CD4-positive, alpha-beta T cell treated with Interleukin-21 for 1 hour (primary cell): ENCODE data around the gene TPD52L1.
A peak's percentile ranks its signal among the peaks of the same experiment; 100 is the strongest.
"Not testable (repeated sequence)": the region's sequence is repeated elsewhere in the genome, so short reads cannot be mapped to it uniquely, and the experiment has no call there.

Experiments used
- DNase-seq: peaks from one replicate; pipeline ENCODE4 v3.0.0-alpha.2; 2020

The TPD52L1 gene

GRCh38 chr6:125279961-125280360 is 126.4 kb downstream of the TPD52L1 start:
- no peak for DNase-seq

DNA sequence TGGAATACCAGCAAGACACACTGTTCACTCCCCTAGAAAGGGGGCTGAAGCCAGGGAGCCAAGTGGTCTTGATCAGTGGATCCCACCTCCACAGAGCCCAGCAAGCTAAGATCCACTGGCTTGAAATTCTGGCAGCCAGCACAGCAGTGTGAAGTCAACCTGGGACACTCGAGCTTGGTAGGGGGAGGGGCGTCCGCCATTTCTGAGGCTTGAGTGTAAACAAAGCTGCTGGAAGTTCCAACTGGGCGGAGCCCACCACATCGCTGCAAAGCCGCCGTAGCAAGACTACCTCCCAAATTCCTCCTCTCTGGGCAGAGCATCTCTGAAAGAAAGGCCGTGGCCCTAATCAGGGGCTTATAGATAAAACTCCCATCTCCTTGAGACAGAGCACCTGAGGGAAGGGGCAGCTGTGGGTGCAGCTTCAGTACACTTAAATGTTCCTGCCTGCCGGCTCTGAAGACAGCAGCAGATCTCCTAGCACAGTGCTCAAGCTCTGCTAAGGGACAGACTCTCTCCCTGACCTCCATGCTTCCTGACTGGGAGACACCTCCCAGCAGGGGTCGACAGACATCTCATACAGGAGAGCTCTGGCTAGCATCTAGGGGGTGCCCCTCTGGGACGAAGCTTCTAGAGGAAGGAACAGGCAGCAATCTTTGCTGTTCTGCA is 126.9 kb downstream of the TPD52L1 start:
- DNase-seq, result not testable (repeated sequence)

GRCh38 chr6:125282470-125282869 is 128.9 kb downstream of the TPD52L1 start:
- not testable (repeated sequence) for DNase-seq

DNA sequence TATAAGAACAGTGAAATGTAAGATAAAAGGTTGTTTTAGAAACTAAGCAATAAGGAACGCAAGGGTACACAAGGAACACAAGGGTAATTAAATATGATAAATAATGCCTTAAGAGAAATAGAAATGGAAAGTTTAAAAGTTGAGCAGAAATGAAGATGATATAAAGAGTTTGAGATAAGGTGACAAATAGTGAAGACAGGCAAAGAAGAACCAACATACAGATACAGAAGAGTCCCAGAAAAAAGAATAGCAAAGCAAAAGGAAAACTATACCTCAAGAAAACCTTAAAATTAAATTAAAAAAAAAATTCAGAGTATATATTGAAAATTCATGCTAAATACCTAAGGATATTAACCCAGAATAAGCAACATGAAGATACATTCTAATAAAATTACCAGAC is 131.8 kb downstream of the TPD52L1 start:
- no peak for DNase-seq

DNA sequence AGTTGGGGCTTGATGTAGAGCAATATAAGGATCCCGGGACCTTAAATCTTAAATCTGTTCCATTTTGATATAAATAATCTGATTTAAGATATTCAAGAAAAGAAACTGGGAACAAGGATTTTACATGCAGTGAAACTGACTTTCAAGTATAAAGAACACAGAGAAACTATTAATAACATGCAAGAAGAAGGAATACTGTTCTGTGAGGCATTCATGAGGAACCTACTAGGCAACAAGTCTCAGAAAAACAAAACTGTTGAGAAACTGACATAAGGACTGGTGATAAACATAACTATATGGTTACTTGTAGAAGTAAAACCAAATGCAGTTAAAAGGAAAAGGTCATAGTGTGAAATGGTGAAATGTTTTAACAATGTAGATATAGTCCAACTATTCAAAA is 132.4 kb downstream of the TPD52L1 start:
- DNase-seq, result no peak

- DNase-seq, result no peak
These were observed 134.1 kb downstream of the TPD52L1 start for GRCh38 chr6:125287718-125288117.

GRCh38 chr6:125293587-125293986 is 140.0 kb downstream of the TPD52L1 start:
- no peak for DNase-seq

DNA sequence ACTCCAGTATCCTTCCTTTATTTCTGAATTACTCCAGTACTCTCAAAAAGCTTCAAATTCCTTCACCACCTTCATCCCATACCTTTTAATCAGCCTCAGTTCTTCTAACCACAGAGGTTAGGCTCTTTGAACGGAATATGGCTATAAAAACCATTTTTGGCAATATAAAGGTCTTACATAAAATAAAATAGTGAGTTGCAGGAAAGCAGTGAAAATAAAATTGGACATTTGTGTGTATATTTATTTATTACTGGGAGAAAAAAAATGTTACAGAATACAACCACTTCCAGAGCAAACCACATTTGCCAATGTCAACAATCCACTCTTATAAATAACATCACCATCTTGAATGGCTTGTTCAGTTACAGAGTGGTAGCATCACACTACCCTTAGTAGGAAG is 140.5 kb downstream of the TPD52L1 start:
- DNase-seq, result no peak

DNA sequence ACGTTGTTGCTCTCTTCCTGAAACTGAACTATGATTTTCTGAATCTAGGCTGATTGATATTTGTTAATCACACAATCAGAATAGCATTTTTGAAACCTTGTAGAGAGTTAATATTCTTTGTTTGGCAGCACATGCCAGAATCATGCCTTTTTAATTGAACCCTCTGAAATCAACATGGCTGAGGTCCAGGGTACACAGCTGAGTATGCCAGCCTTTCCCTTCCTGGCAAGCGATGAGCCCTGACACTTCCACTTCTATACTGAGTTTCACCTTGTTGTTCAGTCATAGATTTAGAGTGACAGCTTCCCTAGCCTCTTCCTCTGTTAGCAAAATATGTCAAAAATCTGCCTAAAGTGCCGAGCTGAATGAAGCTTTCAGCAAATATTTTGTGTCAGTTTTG is 141.4 kb downstream of the TPD52L1 start:
- DNase-seq, result no peak

DNA sequence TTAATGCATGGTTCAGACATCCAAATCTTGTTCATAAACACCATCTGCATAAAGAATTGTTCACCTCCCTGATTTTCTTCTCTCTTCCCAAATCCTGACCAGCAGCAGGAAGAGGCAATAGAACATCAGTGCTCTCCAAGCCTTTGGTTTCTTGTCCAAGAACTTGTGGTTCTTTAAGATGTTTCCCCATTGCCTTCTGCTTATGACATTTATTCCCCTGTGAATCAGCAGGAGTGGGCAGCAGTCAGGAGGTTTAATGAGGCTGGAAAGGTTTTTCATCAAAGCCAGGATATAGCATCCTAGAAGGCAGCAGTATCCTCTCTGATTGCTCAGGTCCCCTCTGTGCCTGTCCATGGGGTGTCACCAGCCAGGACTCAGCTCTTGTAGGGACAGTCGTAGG is 142.9 kb downstream of the TPD52L1 start:
- DNase-seq, result no peak

DNA sequence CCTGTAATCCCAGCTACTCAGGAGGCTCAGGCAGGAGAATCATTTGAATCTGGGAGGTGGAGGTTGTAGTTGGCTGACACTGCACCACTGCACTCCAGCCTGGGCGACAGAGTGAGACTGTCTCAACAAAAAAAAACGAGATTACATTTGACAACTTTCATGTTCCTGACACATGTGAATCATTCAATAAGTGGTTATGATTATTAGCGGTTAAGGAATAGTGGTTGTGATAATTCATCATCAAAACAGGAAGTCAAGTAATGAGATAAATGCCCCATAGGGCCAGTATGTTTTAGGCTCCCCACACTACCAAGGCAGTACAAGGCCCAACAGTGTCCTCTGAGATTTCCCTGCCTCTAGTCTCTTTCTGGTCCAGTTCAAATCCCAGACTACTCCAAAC is 145.7 kb downstream of the TPD52L1 start:
- DNase-seq, result peak; percentile 29

DNA sequence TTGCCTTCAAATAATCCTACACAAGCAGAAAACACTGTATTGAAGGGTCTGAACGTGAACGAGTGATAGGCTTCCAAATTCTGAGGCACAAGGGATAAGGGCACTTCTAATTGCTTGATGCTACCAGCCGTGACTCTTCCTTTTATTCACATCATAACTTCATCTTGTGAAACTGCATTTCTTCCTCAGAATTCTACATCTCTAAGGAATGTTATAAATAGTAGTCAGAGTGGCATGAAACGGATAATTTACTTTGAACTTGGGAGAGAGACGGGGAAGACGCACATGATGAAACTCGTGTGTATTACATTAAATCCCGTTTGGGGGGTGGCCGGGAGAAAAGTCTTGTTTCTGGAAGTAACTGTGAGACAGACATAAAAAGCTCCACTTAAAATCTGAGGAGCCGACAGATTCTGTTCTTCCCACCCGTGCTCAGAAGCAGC is 147.4 kb downstream of the TPD52L1 start:
- no peak for DNase-seq

DNA sequence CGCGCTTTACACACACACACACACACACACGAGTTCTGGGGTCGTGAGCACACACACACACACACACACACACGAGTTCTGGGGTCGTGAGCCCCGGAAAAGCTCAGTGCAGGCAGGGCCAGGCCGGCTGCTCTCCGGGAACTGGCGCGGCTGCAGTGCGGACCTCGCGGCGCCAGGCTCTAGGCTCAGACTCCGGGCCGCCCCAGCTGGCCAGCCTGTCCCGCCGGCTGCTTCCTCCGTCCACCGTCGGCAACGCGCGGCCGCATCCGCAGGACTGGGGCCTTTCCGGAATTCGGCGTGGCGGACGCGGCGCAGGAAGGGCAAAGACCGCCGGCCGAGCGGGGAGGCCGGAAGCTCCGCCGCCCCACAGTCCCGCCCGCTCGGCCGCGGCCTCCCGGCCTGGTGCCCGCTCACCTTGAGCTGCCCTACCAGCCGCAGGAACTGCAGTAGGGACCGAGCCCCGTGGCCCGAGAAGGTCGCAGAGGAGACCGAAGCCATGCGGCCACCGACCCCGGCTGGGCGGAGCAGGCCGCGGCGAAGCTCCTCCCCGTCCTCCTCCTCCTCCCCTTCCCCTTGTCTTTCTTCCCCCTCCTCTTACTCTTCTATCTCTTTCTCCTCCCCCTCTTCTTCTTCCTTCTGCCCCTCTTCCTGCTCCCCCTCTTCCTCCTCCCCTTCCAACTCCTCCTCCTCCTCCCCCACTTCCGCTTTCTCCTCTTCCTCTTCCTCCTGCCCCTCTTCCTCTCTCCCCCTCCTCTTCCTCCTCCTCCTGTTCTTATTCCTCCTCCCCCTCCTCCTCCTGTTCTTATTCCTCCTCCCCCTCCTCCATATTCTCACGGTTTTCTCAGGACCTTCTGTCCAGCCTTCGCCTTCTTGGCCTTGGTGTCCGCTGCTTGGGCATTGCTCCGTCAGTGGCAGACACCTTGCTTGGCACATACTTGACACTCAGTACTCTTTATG is 148.1 kb downstream of the TPD52L1 start, which contains the start of gene HDDC2:
Gene HDDC2, minus strand, starts transcription at position 533 of the 957 bp plus-strand sequence. Its CDS starts 35 bp downstream, at position 498.
- DNase-seq, result peak; percentile 47

- DNase-seq, result peak; percentile 42
These were observed 149.4 kb downstream of the TPD52L1 start for GRCh38 chr6:125302840-125303511.

DNA sequence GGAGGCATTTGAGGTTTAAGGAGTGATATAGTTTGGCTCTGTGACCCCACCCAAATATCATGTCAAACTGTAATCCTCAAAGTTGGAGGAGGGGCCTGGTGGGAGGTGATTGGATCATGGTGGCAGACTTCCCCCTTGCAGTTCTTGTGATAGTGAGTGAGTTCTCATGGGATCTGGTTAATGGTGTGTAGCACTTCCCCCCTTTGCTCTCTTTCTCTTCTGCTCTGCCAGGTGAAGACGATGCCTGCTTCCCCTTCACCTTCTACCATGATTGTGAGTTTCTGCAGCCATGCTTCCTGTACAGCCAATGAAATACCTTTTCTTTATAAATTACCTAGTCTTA is 149.9 kb downstream of the TPD52L1 start:
- no peak for DNase-seq

GRCh38 chr6:125304970-125305660 is 151.5 kb downstream of the TPD52L1 start:
- no peak for DNase-seq

GRCh38 chr6:125306756-125307149 is 153.2 kb downstream of the TPD52L1 start:
- no peak for DNase-seq

GRCh38 chr6:125307150-125307838 is 153.7 kb downstream of the TPD52L1 start:
- no peak for DNase-seq

DNA sequence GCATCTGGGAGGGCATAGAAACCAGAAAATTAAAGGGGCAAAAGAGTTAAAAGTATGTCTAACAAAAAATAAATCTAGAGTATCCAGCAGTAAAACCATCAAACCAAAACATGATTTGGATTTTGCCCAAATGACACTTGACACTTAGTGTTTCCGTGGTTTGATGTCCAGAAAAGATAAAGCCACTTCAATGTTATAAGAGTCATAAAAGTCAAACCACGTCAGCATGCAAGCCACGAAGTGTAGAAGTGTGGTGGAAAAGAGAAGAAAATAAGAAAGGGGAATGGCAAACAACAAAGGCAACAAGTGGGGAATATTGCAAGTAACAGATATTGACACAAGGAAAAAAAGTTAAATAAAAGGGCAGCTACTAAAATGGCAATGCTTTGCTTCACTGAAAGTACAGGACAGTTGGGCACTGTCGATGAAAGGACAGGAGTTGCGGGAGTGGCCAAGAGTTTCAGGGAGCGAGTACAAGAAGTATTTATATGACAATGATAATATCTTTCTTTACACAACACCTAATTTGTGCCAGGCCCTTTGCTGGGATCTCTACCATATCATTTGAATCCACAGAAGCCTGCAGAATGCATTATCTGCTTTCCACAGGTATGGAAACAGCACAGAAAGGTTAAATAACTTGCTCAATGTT is 154.5 kb downstream of the TPD52L1 start:
- DNase-seq, result no peak

DNA sequence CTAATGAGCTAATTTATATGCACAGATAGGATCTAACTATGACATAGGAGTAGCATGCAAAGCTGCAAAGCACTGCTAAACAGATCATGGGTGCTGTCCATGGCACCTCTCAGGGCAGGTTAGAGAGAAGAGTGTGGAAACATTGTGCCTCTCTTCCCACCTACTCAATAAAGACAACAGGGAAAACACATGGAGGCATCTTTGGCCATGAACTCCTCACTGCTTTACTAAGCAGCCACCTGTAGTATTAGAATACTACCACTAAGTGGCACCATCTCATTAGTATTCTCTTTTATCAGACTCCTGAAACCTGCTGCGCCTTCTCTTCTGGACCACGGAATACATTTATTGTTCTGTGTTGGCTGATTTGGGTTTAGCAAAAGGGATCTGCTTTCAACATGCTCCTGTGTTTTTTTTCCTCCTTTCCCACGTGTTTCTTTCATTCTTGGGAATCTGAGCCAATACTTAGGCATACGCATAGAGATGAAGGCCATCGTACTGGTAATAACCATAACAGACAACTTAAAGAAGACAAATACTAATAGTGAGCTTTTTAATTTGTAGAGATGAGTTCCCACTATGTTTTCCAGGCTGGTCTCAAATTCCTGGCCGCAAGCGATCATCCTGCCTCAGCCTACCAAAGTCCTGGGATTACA is 157.5 kb downstream of the TPD52L1 start:
- DNase-seq, result peak; percentile 66

DNA sequence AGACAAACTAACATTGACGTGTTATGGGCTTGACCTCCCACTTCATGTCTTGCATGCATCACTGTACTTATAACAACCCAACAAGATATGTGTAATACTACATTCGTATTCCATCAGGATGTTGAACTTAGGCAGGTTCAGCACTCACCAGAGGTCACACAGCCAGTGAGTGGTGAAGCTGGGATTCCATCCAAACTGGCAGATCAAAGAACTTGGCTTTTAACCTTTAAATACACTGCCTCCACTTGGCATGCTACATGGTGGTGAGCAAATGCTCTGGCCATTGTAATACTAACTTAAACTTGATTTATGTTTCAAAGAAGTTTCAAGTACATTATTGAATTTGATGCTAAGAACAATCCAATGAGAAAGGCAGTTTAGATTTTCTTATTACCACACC is 158.9 kb downstream of the TPD52L1 start:
- DNase-seq, result no peak
